HS-27A (cell line): ENCODE data around the gene HOXC4.

Experiments
- DNase-seq: peaks from one replicate; pipeline ENCODE4 v3.0.0-alpha.2; 2012; ENCODE audit warnings: low read depth, missing footprints

HOXC4 gene

GRCh38 chr12:54029529-54030441 is 23.9 kb upstream of the HOXC4 start:
- no peak for DNase-seq

GRCh38 chr12:54030442-54030801 is 23.2 kb upstream of the HOXC4 start:
- DNase-seq: no peak

- no peak for DNase-seq
These were observed 22.7 kb upstream of the HOXC4 start for GRCh38 chr12:54030889-54031471.

GRCh38 chr12:54031480-54031879 is 22.2 kb upstream of the HOXC4 start:
- no peak for DNase-seq

GRCh38 chr12:54032086-54032619 is 21.5 kb upstream of the HOXC4 start:
- DNase-seq: no peak

GRCh38 chr12:54032627-54033100 is 21.0 kb upstream of the HOXC4 start, which contains the start of gene HOXC5:
HOXC5 (plus strand) TSS chr12:54033050; CDS start chr12:54033123, 73 bp downstream.
- DNase-seq: peak; percentile 64

- DNase-seq: peak; percentile 14
These were observed 20.3 kb upstream of the HOXC4 start for GRCh38 chr12:54033106-54033979.

GRCh38 chr12:54033980-54034784 is 19.5 kb upstream of the HOXC4 start:
- no peak for DNase-seq

GRCh38 chr12:54034785-54035310 is 18.8 kb upstream of the HOXC4 start:
- DNase-seq: no peak

GRCh38 chr12:54035568-54036264 is 17.9 kb upstream of the HOXC4 start:
- no peak for DNase-seq

GRCh38 chr12:54036620-54037359 is 16.8 kb upstream of the HOXC4 start:
- DNase-seq: no peak

GRCh38 chr12:54037360-54038283 is 16.0 kb upstream of the HOXC4 start:
- no peak for DNase-seq

GRCh38 chr12:54038284-54038870 is 15.3 kb upstream of the HOXC4 start:
- DNase-seq: no peak

GRCh38 chr12:54038871-54039414 is 14.7 kb upstream of the HOXC4 start:
- DNase-seq: no peak

- no peak for DNase-seq
These were observed 14.1 kb upstream of the HOXC4 start for GRCh38 chr12:54039417-54040147.

- no peak for DNase-seq
These were observed 13.5 kb upstream of the HOXC4 start for GRCh38 chr12:54040148-54040494.

GRCh38 chr12:54040648-54041047 is 13.0 kb upstream of the HOXC4 start:
- DNase-seq: no peak
